ENCODE measurements around the gene EXOSC2. TPM values are rescaled to one million over a fixed set of nuclear protein-coding genes. Genes with fewer than 3 reads are reported as not detected.

The EXOSC2 gene
- polyA plus RNA-seq, 1 donor (not counting 4 experiments of a cell fraction or from before 2014, with no cell fraction given) = 37.5 TPM

- Histone ChIP-seq H3K27me3 (ENCODE audit: control insufficient read depth, extremely low read depth, insufficient read depth, low read length) (no peaks in the 10 kb centered on the region), H3K9me3 (ENCODE audit: control insufficient read depth, low read depth, low read length) (no peaks in the 10 kb centered on the region), H3K9me1 (ENCODE audit: control insufficient read depth, extremely low read depth, insufficient read depth, low read length) (no peaks in the 10 kb centered on the region), H4K20me1 (ENCODE audit: control insufficient read depth, extremely low read depth, insufficient read depth, low read length) (no peaks in the 10 kb centered on the region), H3K4me1 (ENCODE audit: control insufficient read depth, extremely low read depth, insufficient read depth, low read length) (peaks cover 7% of the 10 kb centered on the region), H3K4me2 (ENCODE audit: control insufficient read depth, extremely low read depth, insufficient read depth, low read depth, low read length) (no peak overlapping the region), H3K36me3 (ENCODE audit: control insufficient read depth in 2 of 2, extremely low read depth in 1 of 2, insufficient read depth in 2 of 2, low read length in 2 of 2) (no peaks in the 10 kb centered on the region), H3K4me3 (ENCODE audit: control insufficient read depth in 2 of 3, extremely low read depth in 1 of 3, insufficient read depth in 2 of 3, low read depth in 1 of 3, low read length in 3 of 3) (no peak overlapping the region), H2AFZ (ENCODE audit: control insufficient read depth, low read length) (no peak overlapping the region), H3K79me2 (ENCODE audit: control insufficient read depth, insufficient read depth, low read length) (peaks cover 35% of the 10 kb centered on the region), H3K27ac (ENCODE audit: control insufficient read depth, insufficient read depth, low read length) (no peak overlapping the region), H3K9ac (ENCODE audit: control insufficient read depth, extremely low read depth, insufficient read depth, low read length) (no peak overlapping the region)
- FAIRE-seq (no peak), DNase-seq (ENCODE audit: low read depth, low spot score) (no peak)
- TF ChIP-seq, protein P1, sequence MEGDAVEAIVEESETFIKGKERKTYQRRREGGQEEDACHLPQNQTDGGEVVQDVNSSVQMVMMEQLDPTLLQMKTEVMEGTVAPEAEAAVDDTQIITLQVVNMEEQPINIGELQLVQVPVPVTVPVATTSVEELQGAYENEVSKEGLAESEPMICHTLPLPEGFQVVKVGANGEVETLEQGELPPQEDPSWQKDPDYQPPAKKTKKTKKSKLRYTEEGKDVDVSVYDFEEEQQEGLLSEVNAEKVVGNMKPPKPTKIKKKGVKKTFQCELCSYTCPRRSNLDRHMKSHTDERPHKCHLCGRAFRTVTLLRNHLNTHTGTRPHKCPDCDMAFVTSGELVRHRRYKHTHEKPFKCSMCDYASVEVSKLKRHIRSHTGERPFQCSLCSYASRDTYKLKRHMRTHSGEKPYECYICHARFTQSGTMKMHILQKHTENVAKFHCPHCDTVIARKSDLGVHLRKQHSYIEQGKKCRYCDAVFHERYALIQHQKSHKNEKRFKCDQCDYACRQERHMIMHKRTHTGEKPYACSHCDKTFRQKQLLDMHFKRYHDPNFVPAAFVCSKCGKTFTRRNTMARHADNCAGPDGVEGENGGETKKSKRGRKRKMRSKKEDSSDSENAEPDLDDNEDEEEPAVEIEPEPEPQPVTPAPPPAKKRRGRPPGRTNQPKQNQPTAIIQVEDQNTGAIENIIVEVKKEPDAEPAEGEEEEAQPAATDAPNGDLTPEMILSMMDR (optimal IDR thresholded peaks at IDR 0.05 in 1 of 3, IDR thresholded peaks at IDR 0.05 in 1 of 3, conservative IDR thresholded peaks at IDR 0.05 in 1 of 3; ENCODE audit: extremely low read depth in 1 of 3, insufficient read depth in 2 of 3, low read length in 3 of 3) = no peak
- no peak for TF ChIP-seq EZH2 (IDR thresholded peaks at IDR 0.05; ENCODE audit: low read length)
- dilution Hi-C loops (cut with MboI; ENCODE audit: extremely low pct_ligation_motif_present, low sequenced_read_pairs) = no loop called here
Measured at GRCh38 chr9:130739081-130739480, 45.5 kb downstream of the EXOSC2 start.

- no peaks in the 10 kb centered on the region for H3K9me1 ChIP-seq (ENCODE audit: control insufficient read depth, extremely low read depth, insufficient read depth, low read length)
- dilution Hi-C loops (cut with MboI; ENCODE audit: extremely low pct_ligation_motif_present, low sequenced_read_pairs) = no loop called here
- H3K36me3 ChIP-seq (ENCODE audit: control insufficient read depth in 2 of 2, extremely low read depth in 1 of 2, insufficient read depth in 2 of 2, low read length in 2 of 2) = no peaks in the 10 kb centered on the region
- H3K4me1 ChIP-seq (ENCODE audit: control insufficient read depth, extremely low read depth, insufficient read depth, low read length) = peaks cover 7% of the 10 kb centered on the region
- TF ChIP-seq EZH2 (IDR thresholded peaks at IDR 0.05; ENCODE audit: low read length) = no peak
- TF ChIP-seq, protein P1 (optimal IDR thresholded peaks at IDR 0.05 in 1 of 3, IDR thresholded peaks at IDR 0.05 in 1 of 3, conservative IDR thresholded peaks at IDR 0.05 in 1 of 3; ENCODE audit: extremely low read depth in 1 of 3, insufficient read depth in 2 of 3, low read length in 3 of 3) = no peak
- no peak overlapping the region for H3K9ac ChIP-seq (ENCODE audit: control insufficient read depth, extremely low read depth, insufficient read depth, low read length)
- no peak overlapping the region for H3K4me2 ChIP-seq (ENCODE audit: control insufficient read depth, extremely low read depth, insufficient read depth, low read depth, low read length)
- no peak for FAIRE-seq
- no peak overlapping the region for H2AFZ ChIP-seq (ENCODE audit: control insufficient read depth, low read length)
- no peak for DNase-seq (ENCODE audit: low read depth, low spot score)
- H3K27ac ChIP-seq (ENCODE audit: control insufficient read depth, insufficient read depth, low read length) = no peak overlapping the region
- no peaks in the 10 kb centered on the region for H4K20me1 ChIP-seq (ENCODE audit: control insufficient read depth, extremely low read depth, insufficient read depth, low read length)
- H3K9me3 ChIP-seq (ENCODE audit: control insufficient read depth, low read depth, low read length) = no peaks in the 10 kb centered on the region
- H3K27me3 ChIP-seq (ENCODE audit: control insufficient read depth, extremely low read depth, insufficient read depth, low read length) = no peaks in the 10 kb centered on the region
- H3K79me2 ChIP-seq (ENCODE audit: control insufficient read depth, insufficient read depth, low read length) = peaks cover 33% of the 10 kb centered on the region
- H3K4me3 ChIP-seq (ENCODE audit: control insufficient read depth in 2 of 3, extremely low read depth in 1 of 3, insufficient read depth in 2 of 3, low read depth in 1 of 3, low read length in 3 of 3) = no peak overlapping the region
Measured at GRCh38 chr9:130740218-130741023, 46.8 kb downstream of the EXOSC2 start.

Data from keratinocyte (primary cell).